Loucy (cell line): ENCODE measurements around the gene NELFCD.

ENCODE experiments used
- EZH2phosphoT487 ChIP-seq: fragments of 200-600 bp; IDR thresholded peaks from 2 replicates; pipeline ENCODE4 v1.6.1; 2018; ENCODE audit warnings: antibody characterized with exemption, mild to moderate bottlenecking, moderate library complexity, borderline replicate concordance
- TF ChIP-seq, protein P1 (sequence below): fragments of 200-600 bp; sonication (generic); conservative IDR thresholded peaks from 2 replicates; pipeline ENCODE4 v1.5.1; 2014; ENCODE audit warnings: mild to moderate bottlenecking, antibody characterized with exemption, low read length

DNA sequence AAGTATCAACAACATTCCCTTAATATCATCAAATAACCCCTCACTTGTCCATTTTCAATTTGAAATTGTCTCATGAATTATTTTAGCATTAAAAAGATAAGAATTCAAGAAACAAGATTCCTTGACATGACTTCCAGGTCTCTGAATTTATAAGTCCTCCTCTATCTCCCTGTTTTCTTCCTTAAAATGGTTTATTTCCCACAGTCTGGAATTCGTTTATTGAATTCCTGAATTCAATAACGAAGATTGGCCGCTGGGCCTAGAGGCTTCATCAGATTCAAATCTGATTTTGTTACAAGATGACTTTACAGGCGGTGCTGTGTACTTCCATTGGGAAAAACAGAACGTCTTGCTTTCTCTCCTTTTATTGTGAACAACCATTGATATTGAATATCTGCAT lies 48.9 kb upstream of the NELFCD start:
- TF ChIP-seq, protein P1, sequence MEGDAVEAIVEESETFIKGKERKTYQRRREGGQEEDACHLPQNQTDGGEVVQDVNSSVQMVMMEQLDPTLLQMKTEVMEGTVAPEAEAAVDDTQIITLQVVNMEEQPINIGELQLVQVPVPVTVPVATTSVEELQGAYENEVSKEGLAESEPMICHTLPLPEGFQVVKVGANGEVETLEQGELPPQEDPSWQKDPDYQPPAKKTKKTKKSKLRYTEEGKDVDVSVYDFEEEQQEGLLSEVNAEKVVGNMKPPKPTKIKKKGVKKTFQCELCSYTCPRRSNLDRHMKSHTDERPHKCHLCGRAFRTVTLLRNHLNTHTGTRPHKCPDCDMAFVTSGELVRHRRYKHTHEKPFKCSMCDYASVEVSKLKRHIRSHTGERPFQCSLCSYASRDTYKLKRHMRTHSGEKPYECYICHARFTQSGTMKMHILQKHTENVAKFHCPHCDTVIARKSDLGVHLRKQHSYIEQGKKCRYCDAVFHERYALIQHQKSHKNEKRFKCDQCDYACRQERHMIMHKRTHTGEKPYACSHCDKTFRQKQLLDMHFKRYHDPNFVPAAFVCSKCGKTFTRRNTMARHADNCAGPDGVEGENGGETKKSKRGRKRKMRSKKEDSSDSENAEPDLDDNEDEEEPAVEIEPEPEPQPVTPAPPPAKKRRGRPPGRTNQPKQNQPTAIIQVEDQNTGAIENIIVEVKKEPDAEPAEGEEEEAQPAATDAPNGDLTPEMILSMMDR, result no peak
- TF ChIP-seq EZH2phosphoT487, result no peak
